Skeletal muscle cell (primary cell): ENCODE results near the gene ERVFRD-1.
"Not testable (repeated sequence)": the region's sequence is repeated elsewhere in the genome, so short reads cannot be mapped to it uniquely, and the experiment has no call there.

Source experiments
- DNase-seq: peaks from one replicate; pipeline ENCODE4 v3.0.0-alpha.2; 2010; ENCODE audit warnings: low read depth
- H3K4me3 ChIP-seq: 2 replicates; pipeline ENCODE4 v1.5.1; 2011; ENCODE audit warnings: low read depth, mild to moderate bottlenecking, control low read depth, low read length, moderate library complexity

Gene ERVFRD-1

GRCh38 chr6:11130605-11131004, 19.1 kb upstream of the ERVFRD-1 start:
- DNase-seq, result no peak
- no peak overlapping the region for H3K4me3 ChIP-seq

DNA sequence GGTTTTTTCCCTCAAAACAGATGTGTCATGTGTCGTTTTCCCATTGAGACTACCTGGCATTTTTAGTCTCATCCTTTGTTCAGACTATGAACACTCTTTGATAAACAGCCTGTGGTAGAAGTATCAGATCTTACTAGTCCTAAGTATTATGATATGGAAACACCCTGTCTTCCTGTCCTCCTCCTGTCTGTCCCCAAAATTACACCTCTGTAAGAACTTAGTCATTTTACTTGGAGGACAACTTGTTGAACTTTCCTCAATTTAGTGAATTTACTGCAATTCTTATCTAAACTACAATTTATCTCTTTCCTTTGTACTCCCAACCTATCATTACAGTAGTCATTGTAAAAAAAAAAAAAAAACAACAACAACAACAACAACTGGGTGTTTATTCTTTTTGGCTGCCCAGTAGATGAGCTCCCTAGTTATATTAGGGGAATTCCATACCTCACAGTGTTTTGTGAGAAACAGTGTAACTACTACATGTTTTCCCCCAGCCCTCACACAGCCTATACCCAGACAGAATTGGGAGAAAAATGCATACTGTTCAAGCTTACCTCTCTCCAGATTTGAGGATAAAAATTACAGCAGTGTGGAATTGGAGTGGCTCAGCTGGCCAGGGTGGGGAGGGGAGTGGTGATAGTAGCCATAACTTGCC, 18.5 kb upstream of the ERVFRD-1 start:
- H3K4me3 ChIP-seq, result no peak overlapping the region
- DNase-seq, result no peak

DNA sequence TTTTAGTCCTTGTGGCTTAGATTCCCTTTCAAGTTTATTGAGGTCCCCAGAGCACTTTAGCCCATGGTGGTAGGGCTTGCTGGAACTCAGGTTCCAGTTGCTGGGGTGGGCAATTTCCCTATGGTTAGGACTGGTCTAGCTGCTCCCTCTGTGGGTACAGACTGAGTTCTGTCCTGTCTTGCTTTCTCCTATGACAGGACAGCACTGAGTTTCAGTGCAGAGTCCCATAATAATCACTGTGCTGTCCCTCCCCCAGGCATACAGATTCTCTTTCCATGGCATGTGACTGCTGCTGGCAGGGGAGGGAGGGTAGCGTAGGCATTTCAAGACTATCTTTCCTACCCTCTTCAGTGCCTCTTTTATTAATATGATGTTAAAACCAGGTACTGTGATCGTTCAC, 17.1 kb upstream of the ERVFRD-1 start:
- DNase-seq, result no peak
- H3K4me3 ChIP-seq, result no peak overlapping the region

DNA sequence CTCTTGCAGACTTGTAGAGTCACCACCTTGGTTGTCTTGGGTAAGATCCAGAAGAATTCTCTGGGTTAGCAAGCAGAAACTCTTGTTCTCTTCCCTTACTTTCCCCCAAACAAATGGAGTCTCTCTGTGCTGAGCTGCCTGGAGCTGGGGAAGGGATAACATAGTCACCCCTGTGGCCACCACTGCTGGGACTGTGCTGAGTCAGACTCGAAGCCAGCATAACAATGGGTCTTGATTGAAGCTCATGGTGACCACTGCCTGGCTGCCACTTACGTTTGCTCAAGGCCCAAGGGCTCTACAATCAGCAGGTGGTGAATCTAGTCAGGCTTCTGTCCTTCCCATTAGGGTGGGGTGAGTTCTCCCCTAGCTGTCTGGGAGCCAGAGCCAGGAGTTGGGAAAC, 15.4 kb upstream of the ERVFRD-1 start:
- no peak for DNase-seq
- H3K4me3 ChIP-seq, result no peak overlapping the region

- H3K4me3 ChIP-seq, result no peak overlapping the region
- DNase-seq, result no peak
These were observed 12.5 kb upstream of the ERVFRD-1 start for GRCh38 chr6:11123978-11124377.

DNA sequence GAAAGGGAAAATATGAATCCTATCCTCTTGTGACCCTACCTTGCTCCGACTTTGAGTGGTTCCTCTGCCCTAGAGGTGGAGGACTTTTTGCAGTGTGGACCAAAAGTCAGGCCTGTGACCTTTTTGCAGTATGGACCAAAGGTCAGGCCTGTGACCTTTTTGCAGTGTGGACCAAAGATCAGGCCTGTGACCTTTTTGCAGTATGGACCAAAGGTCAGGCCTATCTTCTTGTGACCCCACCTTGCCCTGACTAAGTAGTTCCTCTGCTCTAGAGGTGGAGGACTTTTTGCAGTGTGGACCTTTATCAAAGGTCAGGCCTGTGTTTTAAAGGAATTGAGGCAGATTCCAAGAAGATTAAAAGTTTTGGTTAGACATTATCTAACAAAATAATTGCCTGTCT, 10.9 kb upstream of the ERVFRD-1 start:
- H3K4me3 ChIP-seq, result no peak overlapping the region
- DNase-seq, result no peak

DNA sequence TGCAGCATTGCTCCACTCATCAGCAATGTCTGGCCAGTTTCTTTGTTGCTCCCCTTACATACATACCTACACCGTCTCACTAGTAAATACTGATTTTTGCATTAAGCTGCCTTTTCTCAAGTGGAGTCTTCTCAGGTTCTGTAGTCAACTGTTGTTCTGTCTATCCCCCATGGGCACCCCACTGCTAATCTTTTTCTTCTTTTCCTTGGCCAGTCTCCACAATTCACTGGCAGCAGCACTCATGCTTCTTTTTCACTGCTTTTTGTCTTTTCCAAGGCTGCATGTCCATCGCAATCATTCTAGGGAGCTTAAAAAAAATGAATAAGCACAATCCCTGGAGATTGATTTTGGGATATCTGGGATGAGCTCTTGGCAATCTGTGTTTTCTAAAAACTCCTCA, 10.3 kb upstream of the ERVFRD-1 start:
- no peak overlapping the region for H3K4me3 ChIP-seq
- DNase-seq, result peak; percentile 43

GRCh38 chr6:11120271-11121005, 8.9 kb upstream of the ERVFRD-1 start:
- no peak for DNase-seq

GRCh38 chr6:11115808-11116536, 4.4 kb upstream of the ERVFRD-1 start:
- not testable (repeated sequence) for DNase-seq, H3K4me3 ChIP-seq

More at GRCh38 chr6:11120271-11121005, 8.9 kb upstream of the ERVFRD-1 start:
- no peak overlapping the region for H3K4me3 ChIP-seq

GRCh38 chr6:11113038-11113437, 1.5 kb upstream of the ERVFRD-1 start:
- DNase-seq, result no peak
- no peak overlapping the region for H3K4me3 ChIP-seq

GRCh38 chr6:11111769-11112437, 378 bp upstream of the ERVFRD-1 start:
- H3K4me3 ChIP-seq, result no peak overlapping the region
- no peak for DNase-seq

DNA sequence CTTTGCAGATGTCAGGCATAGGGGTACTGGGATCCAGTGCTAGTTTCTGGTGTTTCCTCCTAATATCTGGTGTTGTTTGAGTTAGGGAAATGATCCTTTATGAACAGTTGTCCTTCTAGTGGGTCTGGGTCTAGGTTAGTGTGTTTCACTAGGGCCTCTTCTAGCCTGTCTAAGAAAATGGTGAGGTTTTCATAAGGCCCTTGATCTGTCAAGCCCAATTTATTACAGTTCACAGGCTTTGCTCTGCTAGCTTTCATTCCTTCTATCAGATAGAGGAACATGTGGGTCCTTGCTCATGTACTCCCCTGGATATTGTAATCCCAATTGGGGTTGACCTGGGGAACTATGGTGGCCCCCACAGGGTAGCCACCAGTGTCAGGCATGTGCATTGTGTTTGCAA, 2.8 kb downstream of the ERVFRD-1 start:
- no peak for DNase-seq
- H3K4me3 ChIP-seq, result no peak overlapping the region

GRCh38 chr6:11103065-11103464, 8.5 kb downstream of the ERVFRD-1 start:
- H3K4me3 ChIP-seq, result no peak overlapping the region
- no peak for DNase-seq

- H3K4me3 ChIP-seq, result no peak overlapping the region
- no peak for DNase-seq
These were observed 10.1 kb downstream of the ERVFRD-1 start for GRCh38 chr6:11101417-11101816.

- H3K4me3 ChIP-seq, result no peak overlapping the region
- no peak for DNase-seq
These were observed 13.5 kb downstream of the ERVFRD-1 start for GRCh38 chr6:11098004-11098403.

DNA sequence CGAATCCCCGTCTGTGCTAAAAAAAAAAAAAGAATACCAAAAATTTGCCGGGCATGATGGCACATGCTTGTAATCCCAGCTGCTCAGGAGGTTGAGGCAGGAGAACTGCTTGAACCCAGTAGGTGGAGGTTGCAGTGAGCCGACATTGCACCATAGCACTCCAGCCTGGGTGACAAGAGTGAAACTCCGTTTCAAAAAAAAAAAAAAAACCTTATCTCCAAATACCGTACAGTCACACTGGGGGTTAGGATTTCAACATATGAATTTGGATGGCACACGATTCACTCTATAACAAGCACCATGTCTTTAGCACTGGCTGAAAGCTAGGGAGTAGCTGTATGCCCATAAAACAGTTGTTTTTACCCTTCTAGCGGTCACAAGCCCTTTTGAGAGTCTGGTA, 14.0 kb downstream of the ERVFRD-1 start:
- H3K4me3 ChIP-seq, result no peak overlapping the region
- no peak for DNase-seq

- H3K4me3 ChIP-seq, result no peak overlapping the region
- peak; percentile 43 for DNase-seq
These were observed 15.4 kb downstream of the ERVFRD-1 start for GRCh38 chr6:11096109-11096508.

DNA sequence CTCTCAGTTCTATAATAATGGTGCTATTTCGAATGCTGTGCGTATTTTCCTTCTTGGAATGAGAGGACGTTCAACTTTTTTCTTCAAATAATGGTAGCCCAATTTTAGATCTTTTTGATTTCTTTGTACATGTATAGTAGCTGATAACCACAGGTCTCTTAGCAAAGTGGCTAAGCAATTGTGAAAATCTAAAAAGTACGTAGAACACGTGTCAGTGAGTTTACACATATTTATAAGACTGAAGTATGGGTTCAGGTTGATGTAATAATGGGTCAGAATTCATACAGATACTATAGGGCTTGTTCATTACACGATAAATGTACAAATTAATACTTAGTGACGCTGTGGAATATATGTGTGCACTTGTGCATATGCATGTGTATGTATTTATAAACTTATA, 16.6 kb downstream of the ERVFRD-1 start:
- no peak for DNase-seq
- H3K4me3 ChIP-seq, result peak overlapping the region; percentile 82

DNA sequence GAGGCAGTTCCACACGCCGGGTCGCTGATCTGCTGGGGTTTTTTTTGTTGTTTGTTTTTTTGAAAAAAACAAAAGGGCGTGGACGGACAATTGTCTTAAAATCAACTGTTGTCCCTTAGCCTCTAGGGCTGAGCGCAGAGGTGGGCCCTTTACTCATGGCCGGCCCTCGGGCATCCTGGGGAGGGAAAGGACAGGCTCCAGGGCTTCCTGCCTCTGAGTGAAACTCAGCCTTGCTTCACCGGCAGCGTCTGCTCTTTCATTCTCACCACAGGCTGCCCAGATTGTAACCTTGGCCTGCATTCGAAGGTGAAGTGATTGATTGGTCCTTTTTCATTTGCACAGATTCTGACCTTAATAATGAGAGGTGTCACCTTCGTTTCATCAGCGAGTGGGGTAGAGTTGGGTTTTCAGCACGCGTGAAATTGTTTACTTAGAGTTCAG, 17.1 kb downstream of the ERVFRD-1 start:
- no peak for DNase-seq
- peak overlapping the region; percentile 82 for H3K4me3 ChIP-seq
